Ishikawa (cell line): ENCODE measurements around the gene UPP1.

Experiments used
- EGR1 ChIP-seq: IDR thresholded peaks from 2 replicates; pipeline ENCODE4 v1.6.1; 2012
- EP300 ChIP-seq: IDR thresholded peaks from 2 replicates; pipeline ENCODE4 v1.6.1; 2012; ENCODE audit warnings: borderline replicate concordance
- RAD21 ChIP-seq: IDR thresholded peaks from 2 replicates; pipeline ENCODE4 v1.6.1; 2012; ENCODE audit warnings: low read depth
- TAF1 ChIP-seq: IDR thresholded peaks from 2 replicates; pipeline ENCODE4 v1.6.1; 2012; ENCODE audit warnings: low read depth, mild to moderate bottlenecking
- TEAD4 ChIP-seq: IDR thresholded peaks from 2 replicates; pipeline ENCODE4 v1.6.1; 2012

GRCh38 chr7:48078470-48078869 lies 10.6 kb upstream of the UPP1 start:
- no peak for TF ChIP-seq EP300
- TF ChIP-seq EGR1 = no peak
- TF ChIP-seq RAD21 = no peak
- TF ChIP-seq TEAD4 = no peak
- TF ChIP-seq TAF1 = no peak
